Activated B cell treated with CpG ODN at 0.5 μM for 24 hours (primary cell): ENCODE data around the gene FAM131A. TPM values are rescaled to one million over a fixed set of nuclear protein-coding genes. Genes with fewer than 3 reads are reported as not detected.

Experiments used
- ATAC-seq: fragments of 200-7000 bp; cut with Tn5 transposase; one replicate; pipeline ENCODE4 v1.10.0; 2021; ENCODE audit warnings: low read depth, mild to moderate bottlenecking, moderate library complexity
- CTCF ChIA-PET: fragments of 350-600 bp; sonication (Branson Sonifier 250); formaldehyde crosslinking; loops from one replicate; lab custom pipeline; 2021; ENCODE audit warnings: antibody characterized with exemption; lab: Charles Lee
- POLR2A ChIA-PET: fragments of 350-600 bp; sonication (Branson Sonifier 250); formaldehyde crosslinking; loops from one replicate; lab custom pipeline; 2021; ENCODE audit warnings: antibody characterized with exemption; lab: Charles Lee
- DNase-seq: peaks from one replicate; pipeline ENCODE4 v3.0.0; 2022
- H3K27ac Mint-ChIP-seq: one replicate; pipeline ENCODE4 v1.8.0; 2020; ENCODE audit warnings: mixed read lengths
- H3K27me3 Mint-ChIP-seq: one replicate; pipeline ENCODE4 v1.8.0; 2021; ENCODE audit warnings: mixed read lengths
- H3K36me3 Mint-ChIP-seq: one replicate; pipeline ENCODE4 v1.8.0; 2021; ENCODE audit warnings: low read depth, mixed read lengths
- H3K4me1 Mint-ChIP-seq: one replicate; pipeline ENCODE4 v1.8.0; 2021; ENCODE audit warnings: mixed read lengths
- H3K4me3 Mint-ChIP-seq: one replicate; pipeline ENCODE4 v1.8.0; 2020; ENCODE audit warnings: mild to moderate bottlenecking, mixed read lengths
- H3K9me3 Mint-ChIP-seq: one replicate; pipeline ENCODE4 v1.8.0; 2020; ENCODE audit warnings: mixed read lengths
- intact Hi-C: fragments of 100-400 bp; cut with micrococcal nuclease; formaldehyde crosslinking; loops from one replicate; pipeline ENCODE4 v1.15.1; 2024
- total RNA-seq: library from RNA; stranded (reverse); gene quantifications from 2 replicates; pipeline ENCODE4 v1.2.3, GENCODE V29; 2022
- TF ChIP-seq, protein P1 (sequence below): fragments of 200-600 bp; IDR thresholded peaks from one replicate; pipeline ENCODE4 v1.8.0; 2022; ENCODE audit warnings: antibody characterized with exemption, mild to moderate bottlenecking

FAM131A gene
- total RNA-seq, 1 donor from 2014 or later: 5.3 TPM

DNA sequence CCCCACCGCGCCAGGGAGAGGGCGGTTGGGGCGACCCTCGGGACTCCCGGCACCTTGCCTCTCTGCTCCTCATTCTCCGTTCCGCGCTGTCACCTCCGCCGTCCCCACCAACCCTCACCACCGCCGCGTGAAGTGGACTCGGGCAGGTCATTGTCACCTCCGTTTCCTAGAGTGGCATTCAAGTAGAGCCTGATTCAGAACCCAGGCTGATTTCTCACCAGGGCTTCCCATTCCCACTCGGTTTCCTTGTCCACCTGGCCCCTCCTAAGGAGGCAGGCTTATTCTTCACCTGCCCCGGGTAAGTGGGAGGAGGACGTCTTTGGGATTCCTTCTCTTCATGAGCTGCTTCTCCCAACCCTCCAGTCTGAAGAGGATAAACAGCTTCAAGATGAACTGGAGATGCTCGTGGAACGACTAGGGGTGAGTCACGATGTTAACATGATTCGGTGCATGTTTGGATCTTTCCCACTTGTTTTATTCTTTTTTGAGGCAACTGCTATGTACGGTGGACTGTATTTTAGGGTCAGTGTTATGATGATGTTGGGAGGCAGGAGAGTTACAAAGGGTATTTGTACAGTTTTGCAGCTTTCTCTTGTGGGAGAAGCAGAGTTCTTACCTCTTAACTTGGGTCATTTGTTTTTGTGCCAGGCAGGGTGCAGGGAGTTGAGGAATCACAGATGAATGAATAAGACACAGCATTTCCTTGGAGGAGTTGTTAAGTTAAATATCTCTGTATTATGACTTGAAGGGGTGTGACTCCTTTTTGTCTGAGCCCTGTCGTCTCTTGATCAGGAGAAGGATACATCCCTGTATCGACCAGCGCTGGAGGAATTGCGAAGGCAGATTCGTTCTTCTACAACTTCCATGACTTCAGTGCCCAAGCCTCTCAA lies 37.7 kb upstream of the FAM131A start:
- Mint-ChIP-seq H3K4me1 (peaks cover 23% of the 10 kb centered on the region), H3K9me3 (no peaks in the 10 kb centered on the region), H3K27me3 (no peaks in the 10 kb centered on the region), H3K36me3 (peaks cover 52% of the 10 kb centered on the region), H3K27ac (peak overlapping the region; percentile 67), H3K4me3 (peak overlapping the region; percentile 95)
- TF ChIP-seq, protein P1, sequence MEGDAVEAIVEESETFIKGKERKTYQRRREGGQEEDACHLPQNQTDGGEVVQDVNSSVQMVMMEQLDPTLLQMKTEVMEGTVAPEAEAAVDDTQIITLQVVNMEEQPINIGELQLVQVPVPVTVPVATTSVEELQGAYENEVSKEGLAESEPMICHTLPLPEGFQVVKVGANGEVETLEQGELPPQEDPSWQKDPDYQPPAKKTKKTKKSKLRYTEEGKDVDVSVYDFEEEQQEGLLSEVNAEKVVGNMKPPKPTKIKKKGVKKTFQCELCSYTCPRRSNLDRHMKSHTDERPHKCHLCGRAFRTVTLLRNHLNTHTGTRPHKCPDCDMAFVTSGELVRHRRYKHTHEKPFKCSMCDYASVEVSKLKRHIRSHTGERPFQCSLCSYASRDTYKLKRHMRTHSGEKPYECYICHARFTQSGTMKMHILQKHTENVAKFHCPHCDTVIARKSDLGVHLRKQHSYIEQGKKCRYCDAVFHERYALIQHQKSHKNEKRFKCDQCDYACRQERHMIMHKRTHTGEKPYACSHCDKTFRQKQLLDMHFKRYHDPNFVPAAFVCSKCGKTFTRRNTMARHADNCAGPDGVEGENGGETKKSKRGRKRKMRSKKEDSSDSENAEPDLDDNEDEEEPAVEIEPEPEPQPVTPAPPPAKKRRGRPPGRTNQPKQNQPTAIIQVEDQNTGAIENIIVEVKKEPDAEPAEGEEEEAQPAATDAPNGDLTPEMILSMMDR: no peak
- ChIA-PET POLR2A (interaction anchor here (0.6 to 1.2 kb wide), 5 partner anchors 14 to 407 kb away, joined by 3 read pairs; partner anchors contain the start of gene FAM131A), CTCF (interaction anchor here (1.0 kb wide), 1 partner anchor 214 kb away, joined by 3 read pairs; no protein-coding TSS in a partner anchor)
- intact Hi-C loops: loop anchor here (1.0 to 5.0 kb wide), 15 partner anchors 15 to 1139 kb away; partner anchors contain the start of genes ABCC5, ABCF3, AP2M1 and CAMK2N2
- DNase-seq (no peak), ATAC-seq (no peak)

DNA sequence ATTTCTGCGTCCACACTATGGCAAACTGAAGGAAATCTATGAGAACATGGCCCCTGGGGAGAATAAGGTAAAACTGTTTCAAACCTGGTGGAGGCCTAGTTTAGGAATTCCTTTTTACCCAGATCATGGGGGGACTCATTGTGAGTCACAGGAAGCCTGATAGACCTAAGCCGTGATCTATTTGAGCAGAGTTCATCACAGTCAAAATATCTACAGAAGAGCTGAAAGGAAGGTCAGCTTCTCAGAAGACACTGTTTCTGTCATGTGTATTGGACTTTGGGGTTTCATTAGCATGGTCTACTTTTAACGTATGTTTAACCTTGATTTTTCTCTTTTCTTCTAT lies 37.1 kb upstream of the FAM131A start:
- no peaks in the 10 kb centered on the region for H3K9me3 Mint-ChIP-seq
- H3K4me1 Mint-ChIP-seq: peaks cover 23% of the 10 kb centered on the region
- CTCF ChIA-PET: no interaction called here
- TF ChIP-seq, protein P1: no peak
- H3K27me3 Mint-ChIP-seq: no peaks in the 10 kb centered on the region
- H3K27ac Mint-ChIP-seq: no peak overlapping the region
- intact Hi-C loops: no loop called here
- ATAC-seq (no peak), DNase-seq (no peak)
- peaks cover 57% of the 10 kb centered on the region for H3K36me3 Mint-ChIP-seq
- peak overlapping the region; percentile 95 for H3K4me3 Mint-ChIP-seq
- POLR2A ChIA-PET: interaction anchor here (0.6 to 1.2 kb wide), 2 partner anchors 13 to 35 kb away, joined by 3 read pairs; no protein-coding TSS in a partner anchor

DNA sequence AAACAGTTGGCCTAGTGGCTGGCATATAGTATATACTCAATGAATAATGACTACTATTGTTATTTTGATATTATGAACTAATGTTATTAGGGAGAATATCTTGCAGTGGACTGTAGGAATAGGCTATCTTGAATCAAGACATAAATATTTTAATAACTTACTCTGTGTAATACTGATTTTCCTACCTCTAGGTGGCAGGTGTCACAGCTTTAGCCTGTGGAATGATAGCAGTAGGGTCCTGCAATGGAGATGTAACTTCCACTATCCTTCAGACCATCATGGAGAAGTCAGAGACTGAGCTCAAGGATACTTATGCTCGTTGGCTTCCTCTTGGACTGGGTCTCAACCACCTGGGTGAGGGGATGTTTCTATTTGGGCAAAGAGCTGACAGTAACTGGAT lies 31.8 kb upstream of the FAM131A start:
- Mint-ChIP-seq H3K4me3 (no peak overlapping the region), H3K4me1 (peaks cover 1% of the 10 kb centered on the region), H3K27me3 (no peaks in the 10 kb centered on the region), H3K27ac (no peak overlapping the region), H3K36me3 (peaks cover 83% of the 10 kb centered on the region), H3K9me3 (no peaks in the 10 kb centered on the region)
- TF ChIP-seq, protein P1: no peak
- ChIA-PET CTCF (interaction anchor here (1.4 kb wide), 1 partner anchor 13 kb away, joined by 5 read pairs; no protein-coding TSS in a partner anchor), POLR2A (interaction anchor here (0.8 to 1.1 kb wide), 2 partner anchors 10 to 1632 kb away, joined by 3 to 7 read pairs; partner anchors contain the start of gene TRA2B)
- intact Hi-C loops: no loop called here
- DNase-seq (no peak), ATAC-seq (peak; percentile 25)

DNA sequence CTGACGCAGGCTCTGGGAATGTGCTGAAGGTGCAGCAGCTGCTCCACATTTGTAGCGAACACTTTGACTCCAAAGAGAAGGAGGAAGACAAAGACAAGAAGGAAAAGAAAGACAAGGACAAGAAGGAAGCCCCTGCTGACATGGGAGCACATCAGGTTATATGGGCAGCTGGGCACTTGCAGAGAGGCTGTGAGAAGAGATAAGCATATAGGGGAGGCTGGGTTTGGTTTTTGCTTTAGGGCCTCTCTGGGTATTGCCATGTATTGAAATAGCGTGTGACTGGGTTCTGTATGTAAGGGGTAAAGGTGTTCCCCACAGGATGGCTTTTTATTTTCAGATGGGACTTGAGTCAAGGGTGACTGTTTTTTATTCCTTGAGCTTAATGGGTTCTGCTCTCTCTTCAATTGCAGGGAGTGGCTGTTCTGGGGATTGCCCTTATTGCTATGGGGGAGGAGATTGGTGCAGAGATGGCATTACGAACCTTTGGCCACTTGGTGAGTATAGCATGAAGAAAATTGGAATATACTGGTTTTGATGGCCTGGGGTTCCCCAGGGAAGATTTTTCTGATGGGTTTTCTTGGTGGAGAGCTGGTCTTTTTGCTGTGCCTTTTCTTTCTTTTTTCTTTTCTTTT lies 30.9 kb upstream of the FAM131A start:
- Mint-ChIP-seq H3K4me3 (no peak overlapping the region), H3K27ac (no peak overlapping the region), H3K9me3 (no peaks in the 10 kb centered on the region), H3K27me3 (no peaks in the 10 kb centered on the region), H3K4me1 (no peaks in the 10 kb centered on the region), H3K36me3 (peaks cover 78% of the 10 kb centered on the region)
- ChIA-PET CTCF (interaction anchor here (1.4 kb wide), 1 partner anchor 12 kb away, joined by 5 read pairs; no protein-coding TSS in a partner anchor), POLR2A (interaction anchor here (1.1 kb wide), 1 partner anchor 9 kb away, joined by 3 read pairs; no protein-coding TSS in a partner anchor)
- DNase-seq: no peak
- no peak for ATAC-seq
- TF ChIP-seq, protein P1: no peak
- intact Hi-C loops: no loop called here
